ENCODE measurements around the gene CDH22.

GRCh38 chr20:46227272-46227767 lies 81.0 kb downstream of the CDH22 start:
- TF ChIP-seq CTCF (IDR thresholded peaks at IDR 0.05; ENCODE audit: low read depth, low read length) = no peak
- TF ChIP-seq EZH2phosphoT487 (IDR thresholded peaks at IDR 0.05; ENCODE audit: low read depth) = no peak
